ENCODE measurements around the gene TFEC.
"Not testable (repeated sequence)": the region's sequence is repeated elsewhere in the genome, so short reads cannot be mapped to it uniquely, and the experiment has no call there.

TFEC gene

DNA sequence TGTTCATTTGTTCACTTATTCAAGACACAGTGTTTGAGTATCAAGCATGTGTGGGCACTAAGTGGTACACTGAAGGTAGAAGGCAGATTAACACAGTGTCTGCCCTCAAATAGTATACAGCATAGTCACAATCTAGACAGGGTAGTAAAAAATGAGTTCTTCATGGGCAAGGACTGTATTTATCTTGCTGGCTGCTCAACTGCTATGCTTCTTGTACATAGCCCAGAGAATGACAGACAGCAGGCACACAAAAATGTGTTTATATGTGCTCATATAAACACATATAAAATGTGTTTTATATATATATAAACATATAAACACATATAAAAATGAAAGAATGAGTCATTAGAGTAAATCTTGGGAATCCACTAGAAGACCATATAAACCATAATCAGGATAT lies 43.1 kb downstream of the TFEC start:
- DNase-seq: no peak

DNA sequence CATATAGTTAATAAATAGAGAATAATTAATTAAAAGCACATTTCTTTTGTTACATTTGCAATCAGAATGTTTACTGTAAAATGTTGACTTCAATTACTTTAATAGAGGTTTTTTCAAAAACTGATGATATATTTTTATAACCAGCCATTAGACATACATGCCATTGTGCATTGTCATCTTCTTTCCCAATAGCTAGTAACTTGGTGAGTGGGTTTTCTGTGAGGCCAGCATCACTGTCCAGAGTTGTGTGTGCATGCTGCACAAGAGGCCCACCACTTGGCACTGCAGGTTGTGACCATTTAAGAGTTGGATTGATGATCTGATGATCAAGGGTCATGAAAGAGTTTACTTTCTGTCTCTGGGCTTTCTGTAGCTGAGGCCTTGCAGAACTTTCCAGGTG lies 46.5 kb downstream of the TFEC start:
- no peak for DNase-seq

DNA sequence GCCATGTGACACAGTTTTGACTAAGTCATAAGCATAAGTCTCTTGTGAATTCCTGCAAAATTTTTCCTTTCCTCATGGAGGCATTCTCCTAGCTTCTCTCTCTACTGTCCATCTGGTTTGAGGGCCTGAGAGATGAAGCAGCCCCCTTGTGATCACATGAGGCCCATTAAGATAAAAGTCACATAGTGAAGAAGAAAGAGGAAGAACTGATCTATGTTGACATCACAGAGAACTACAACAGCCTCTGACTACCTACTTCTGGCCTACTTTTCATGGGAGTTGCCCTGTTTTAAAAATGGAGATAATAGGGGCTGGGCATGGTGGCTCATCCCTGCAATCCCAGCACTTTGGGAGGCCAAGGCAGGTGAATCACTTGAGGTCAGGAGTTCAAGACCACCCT lies 50.4 kb downstream of the TFEC start:
- no peak for DNase-seq

DNA sequence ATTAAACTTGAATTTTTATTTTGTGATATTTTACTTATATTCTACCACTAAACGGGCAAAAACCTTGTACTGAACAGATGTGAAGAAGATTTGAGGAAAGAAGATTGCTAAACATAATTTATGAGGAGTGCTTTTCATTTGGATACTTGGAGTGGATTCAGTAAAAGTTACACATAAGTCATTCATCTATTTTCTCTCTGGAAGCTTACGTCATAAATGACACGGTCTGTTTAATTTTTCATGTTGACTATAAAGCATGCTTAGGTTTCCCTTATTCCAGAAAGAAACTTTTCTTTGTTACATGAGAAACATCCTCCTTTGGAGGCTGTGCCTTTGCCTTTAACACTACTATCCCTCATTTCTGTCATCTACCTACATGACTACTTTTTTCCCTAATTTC lies 53.9 kb downstream of the TFEC start:
- no peak for DNase-seq

DNA sequence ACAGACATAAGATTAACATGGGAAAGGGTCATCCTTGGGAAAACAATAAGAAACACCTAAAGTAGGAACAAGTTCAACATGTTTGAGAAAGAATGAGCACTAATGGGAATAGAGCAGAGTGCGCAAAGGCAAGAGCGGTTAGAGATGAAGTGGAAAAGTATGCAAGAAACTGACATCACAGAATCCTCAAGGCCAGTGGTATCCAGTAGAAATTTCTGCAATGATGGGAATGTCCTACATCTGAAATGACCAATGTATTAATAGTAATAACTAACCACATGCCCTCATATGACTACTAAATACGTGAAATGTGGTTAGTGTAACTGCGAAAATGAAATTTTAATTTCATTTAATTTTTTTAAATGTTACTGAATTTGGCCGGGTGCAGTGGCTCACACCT lies 54.8 kb downstream of the TFEC start:
- no peak for DNase-seq

DNA sequence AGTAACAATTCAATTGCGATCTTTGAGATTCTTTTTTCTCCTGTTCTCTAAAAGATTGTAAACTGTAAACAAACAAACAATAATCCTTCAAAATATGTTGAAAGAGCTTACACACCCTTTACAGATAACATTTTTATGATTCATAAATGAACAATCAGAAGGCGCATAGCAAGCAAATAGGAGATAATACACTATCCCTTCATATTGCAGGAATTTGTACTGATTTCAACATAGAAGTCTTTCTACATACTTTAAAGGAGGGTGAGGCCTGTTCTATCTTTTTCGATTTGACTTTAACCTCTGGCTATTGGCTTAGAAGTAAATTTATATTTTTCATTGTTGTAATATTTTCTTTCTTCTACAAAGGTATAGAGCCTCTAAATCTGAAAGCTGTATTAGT lies 57.2 kb downstream of the TFEC start:
- DNase-seq: no peak

DNA sequence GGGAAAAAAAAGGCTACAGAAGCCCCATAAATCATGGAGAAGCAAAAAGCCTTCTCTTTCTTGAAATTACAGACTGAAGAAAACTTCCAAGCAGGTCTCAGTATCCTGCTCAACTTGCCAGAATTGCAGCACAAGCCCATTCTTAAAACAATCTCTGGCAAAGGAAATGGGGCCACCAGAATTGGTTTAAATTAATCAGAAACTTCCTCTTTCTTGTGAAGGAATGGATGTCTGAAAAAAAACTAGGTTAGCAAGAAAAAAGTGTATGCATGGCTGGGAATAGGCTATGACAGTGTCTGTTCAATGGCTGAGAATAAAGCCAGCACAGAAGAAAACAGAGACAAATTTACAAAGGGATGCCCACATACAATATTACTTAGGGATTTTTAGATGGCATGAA lies 59.1 kb downstream of the TFEC start:
- no peak for DNase-seq

DNA sequence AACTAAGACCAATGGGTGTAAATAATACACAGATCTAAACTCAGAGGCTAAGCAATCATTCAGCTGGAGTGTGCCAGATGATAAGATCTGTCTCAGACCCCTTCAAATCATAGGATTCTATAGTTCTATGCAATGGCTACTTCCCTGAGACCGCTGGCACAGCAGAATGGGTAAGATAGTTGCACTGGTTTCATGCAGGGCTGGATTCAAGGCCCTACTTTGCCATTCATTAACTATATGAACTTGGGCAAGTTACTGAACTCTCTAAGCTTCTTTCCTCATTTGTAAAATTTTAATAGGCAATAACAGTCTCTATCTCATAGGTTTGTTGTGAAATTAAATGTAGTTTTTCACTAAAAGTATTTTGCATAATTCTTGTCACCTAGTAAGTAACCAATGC lies 62.0 kb downstream of the TFEC start:
- no peak for DNase-seq

DNA sequence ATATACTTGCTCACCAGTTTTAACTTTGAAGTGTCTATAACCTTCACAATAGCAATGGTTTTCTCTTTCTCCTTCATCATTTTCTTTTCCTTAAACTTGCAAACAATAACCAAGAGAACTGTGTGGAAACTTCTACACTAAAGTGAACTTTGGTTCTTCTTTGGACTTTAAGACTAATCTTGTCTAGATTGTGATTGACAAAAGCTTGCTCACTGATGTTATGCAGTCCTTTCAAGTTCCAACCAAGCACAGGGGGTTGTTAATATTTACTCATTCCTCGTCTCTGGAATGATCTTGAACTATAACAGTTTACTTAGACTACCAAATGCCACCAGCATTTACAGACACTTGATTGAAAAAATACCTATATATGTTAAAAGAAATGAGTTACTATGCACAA lies 62.4 kb downstream of the TFEC start:
- no peak for DNase-seq

DNA sequence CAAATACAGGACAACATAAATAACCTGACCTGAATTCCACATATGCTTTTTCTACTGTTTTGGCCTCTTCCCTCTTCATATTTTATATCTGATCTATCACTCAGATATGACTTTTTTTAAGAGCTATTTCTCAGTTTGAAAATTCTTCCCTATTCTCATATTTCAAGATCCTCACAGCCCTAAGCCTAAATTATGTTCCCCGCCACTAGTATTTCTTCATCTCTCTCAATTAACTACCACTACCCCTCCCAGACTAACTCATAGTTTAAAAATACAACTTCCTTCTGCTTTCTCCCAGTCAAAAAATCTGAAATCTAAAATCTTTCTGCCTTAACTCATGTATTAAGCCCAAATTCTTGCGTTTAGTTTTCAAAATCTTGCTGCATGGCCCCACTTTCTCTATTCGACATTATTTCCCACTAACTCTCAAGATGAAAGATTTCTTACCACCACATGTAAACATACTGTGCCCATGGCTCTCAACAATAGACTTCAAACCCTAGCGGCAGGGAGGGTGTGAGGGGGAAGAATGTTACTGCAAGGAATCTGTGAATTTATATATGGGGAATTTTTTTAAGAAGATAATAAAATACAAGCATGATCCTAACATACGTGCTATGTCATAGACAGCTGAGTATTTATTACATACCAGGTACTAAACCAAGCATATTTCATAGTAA lies 64.6 kb downstream of the TFEC start:
- DNase-seq: no peak

DNA sequence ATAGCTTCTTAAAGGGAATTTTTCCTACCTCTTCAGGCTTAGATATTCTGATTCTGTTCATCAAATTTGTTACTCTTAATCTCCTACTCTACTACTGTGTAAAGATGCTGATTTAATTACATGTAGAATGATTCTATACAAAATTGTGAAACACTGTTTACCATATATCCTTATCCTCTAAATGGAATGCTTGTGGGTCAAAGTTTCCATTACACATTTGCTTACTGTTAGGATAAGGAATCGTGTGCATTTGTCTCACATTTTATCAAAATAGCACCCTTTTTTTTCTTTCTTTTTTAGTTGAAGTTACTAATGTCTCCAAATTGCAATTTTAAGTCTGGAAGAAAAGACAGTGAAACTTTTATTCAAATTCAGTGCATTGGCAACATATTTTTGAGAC lies 65.3 kb downstream of the TFEC start:
- no peak for DNase-seq

DNA sequence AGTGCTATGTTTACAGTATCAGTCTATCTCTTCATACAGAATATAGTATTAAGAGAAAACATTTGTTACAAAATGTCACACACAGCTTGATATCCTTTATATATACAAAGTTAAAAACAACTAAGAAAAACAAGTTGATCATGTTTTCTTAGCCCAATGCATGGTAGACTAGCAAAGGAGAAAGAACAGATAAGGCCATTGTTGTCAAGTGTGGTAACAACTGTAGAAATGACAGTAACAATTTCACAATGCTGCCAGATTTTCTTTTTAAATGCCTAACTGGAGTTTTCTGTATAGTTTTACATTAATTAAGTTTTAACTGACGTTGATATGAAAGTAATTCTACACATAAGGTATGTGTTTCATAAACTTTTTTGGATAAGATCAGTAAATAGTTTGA lies 65.8 kb downstream of the TFEC start:
- DNase-seq: no peak

DNA sequence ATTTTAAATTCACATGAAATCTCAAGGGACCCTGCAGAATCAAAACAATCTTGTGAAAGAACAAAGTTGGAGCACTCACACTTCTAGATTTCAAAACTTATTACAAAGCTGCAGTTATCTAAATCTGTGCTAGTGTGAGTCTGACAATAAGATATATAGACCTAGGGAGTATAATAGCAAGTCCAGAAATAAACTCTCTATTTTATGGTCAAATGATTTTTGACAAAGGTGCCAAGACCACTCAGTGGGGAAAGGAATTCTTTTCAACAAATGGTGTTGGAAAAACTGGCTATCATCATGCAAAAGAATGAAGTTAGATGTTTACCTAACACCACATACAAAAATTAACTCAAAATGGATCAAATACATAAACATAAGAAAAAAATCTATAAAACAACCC lies 68.2 kb downstream of the TFEC start:
- DNase-seq: no peak

DNA sequence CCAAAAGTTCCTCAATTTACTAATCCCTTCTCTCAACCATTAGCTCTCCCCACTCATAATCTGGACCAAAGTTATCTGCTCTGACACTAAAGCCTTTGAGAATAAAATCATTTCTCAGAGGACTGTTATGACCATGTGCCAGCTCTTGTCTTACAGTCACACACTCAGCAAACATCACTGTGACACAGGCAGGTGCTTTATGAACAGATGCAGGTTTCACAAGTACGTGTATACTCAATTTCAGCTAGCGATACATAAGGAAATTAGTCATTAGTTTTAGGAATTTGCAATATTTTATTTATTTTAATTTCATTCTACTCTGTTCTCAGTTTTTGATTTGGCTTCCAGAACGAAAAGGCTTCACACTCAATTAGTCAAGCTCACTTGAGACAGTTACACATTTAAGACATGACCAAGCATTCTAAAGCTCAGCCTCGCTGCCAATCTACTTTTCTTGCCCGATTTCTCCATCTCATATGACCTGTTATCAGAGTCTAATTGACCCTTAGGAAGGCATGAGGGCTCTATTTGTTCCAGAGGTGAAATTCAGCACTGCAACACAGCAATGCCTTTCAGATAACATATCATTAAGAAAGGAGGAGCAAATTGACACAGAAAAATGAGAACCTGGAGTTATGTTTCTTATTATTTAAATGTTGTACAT lies 76.8 kb downstream of the TFEC start:
- no peak for DNase-seq

DNA sequence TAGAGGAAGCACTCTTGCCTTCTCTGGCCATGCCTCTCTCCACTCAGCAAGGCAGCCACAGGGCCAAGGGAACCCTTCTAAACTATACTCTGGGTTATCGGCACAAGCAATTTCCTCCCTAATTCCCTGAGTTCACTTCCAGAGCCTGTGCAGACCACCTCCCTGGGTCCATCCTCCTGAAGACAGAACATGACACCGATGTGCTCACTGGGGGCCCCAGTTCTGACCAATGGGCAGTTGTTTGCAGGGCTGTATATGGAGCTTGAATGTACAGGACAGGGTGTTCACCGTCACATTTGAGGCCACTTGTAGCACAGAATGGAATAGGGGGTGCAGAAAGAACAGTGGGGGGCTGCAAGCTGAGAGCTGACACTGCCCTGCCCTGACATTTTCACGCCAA lies 77.7 kb downstream of the TFEC start:
- DNase-seq: no peak

DNA sequence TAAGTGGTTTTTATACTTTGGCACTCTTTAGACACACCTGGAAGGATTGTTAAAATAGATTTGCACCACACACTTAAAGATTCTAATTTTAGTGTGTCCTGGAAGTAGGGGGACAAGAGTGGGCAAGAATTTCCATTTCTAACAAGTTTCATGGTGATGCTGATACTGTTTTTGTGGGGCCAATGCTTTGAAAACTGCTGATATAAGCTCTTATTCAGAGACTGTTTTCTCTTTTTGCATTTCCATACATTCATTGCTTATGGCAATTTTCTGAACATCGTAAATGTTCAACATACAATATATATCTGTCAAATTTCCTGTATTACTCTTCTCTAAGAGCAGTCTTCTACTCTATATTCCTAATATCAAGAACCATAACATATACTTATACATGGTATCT lies 79.0 kb downstream of the TFEC start:
- DNase-seq: no peak

DNA sequence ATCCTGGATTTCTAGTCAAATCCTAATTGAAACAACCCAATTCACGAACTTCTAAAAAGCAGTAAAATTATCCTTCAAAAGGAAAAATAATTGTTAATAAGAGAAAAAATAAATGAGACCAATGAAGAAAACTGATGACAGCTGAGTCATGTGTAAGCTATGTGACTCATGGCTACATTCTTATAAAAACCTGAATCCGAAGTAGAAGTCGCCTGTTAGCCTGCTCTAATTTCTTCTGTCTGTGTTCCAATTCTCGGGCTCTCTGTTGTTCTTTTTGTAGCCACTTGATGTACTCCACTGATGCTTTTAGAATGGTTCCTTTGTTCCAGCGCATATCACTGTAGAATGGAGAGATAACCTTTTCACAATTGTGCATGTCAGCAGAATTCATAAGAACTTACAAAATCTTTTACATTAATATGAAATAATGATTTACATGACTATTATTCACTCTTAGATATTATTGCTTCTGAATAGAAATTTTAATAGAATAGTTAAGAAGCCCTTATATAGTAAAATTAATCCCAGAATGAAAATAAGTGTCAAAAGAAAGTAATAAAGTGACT lies 88.8 kb downstream of the TFEC start:
- no peak for DNase-seq

DNA sequence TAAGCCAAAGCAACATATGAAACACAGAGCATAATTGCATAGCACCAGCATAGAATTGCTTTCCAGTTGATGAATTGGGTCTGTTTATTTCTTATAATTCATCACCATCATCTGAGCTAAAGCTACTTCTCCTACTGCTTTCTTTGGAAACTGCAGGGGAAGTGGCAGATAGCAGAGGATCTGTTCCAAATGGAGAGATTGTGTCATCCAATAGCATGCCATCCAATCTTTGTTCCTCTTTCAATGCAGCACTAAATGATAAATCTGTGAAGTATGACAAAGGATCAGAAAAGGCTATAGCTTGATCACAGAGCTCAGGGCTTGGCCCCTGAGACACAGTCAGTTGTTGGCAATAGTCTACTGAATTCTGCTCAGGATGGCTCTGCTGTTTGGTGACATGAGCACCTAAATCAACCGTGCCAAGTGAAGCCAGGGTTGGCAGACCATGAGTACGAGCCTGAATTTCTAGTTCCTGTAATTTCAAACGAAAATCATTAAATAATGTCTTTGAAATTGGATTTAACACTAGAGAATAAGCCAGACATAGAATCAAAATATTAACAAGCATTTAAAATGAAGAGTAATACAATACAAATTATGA lies 90.0 kb downstream of the TFEC start:
- no peak for DNase-seq

DNA sequence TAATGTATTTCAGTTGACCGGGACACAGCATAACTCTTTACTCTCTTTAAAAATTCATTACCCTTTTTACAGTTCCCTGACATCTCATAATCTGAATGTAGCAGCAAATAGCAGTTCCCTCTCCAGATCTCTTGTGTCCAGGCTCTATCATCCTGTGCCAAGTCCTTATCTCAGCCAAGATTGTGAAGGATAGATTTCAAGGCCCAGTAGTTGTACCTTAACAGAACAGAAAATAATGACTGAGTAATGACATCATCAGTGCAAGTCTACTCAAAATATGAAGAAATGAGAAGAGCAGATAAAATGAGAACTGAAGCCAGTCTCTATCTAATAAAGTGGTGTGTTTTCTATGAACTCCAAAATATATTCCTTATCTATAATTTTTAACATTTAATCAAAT lies 92.6 kb downstream of the TFEC start:
- DNase-seq: no peak

DNA sequence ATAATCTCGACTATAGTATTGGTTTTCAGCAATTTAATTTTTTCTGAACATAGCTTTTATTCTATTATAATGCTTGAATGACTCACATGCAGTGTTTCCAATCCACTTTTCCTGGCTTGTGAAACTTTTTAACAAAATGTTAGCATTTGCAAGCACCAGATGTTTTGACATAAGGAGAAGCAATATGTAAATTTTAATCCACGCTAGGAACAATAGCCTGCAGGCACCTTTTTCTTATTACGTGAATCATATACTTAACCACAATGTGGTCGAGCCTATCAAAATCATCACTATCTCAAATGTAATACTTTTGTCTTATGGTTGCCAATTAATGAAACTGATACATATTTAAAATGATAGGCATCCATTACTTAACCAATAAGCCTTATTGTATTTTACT lies 97.1 kb downstream of the TFEC start:
- DNase-seq: no peak

DNA sequence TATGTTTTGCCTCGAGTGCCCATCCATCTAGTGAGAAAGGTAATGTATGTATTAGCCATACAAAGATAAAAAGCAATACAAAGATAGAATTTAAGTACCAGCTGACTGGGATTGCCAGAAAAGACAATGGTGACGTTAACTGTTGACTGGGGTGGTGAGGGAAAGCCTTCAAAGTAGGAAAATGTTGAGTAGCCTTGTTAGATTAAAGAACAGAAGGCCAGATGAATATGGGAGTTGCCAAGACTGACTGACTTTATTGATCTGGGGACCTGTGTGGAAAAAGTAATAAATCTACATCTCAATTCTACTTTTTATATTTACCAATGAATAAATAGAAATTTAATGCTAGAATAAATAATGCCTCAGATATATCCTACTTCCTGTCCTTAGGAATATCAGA lies 97.7 kb downstream of the TFEC start:
- DNase-seq: no peak

DNA sequence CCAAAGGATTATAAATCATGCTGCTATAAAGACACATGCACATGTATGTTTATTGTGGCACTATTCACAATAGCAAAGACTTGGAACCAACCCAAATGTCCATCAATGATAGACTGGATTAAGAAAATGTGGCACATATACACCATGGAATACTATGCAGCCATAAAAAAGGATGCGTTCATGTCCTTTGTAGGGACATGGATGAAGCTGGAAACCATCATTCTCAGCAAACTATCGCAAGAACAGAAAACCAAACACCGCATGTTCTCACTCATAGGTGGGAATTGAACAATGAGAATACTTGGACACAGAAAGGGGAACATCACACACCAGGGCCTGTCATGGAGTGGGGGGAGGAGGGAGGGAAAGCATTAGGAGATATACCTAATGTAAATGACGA lies 100.4 kb downstream of the TFEC start:
- DNase-seq: not testable (repeated sequence)

DNA sequence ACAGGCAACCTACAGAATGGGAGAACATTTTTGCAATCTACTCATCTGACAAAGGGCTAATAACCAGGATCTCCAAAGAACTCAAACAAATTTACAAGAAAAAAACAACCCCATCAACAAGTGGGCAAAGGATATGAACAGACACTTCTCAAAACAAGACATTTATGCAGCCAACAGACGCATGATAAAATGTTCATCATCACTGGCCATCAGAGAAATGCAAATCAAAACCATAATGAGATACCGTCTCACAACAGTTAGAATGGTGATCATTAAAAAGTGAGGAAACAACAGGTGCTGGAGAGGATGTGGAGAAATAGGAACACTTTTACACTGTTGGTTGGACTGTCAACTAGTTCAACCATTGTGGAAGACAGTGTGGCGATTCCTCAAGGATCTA lies 100.8 kb downstream of the TFEC start:
- not testable (repeated sequence) for DNase-seq

DNA sequence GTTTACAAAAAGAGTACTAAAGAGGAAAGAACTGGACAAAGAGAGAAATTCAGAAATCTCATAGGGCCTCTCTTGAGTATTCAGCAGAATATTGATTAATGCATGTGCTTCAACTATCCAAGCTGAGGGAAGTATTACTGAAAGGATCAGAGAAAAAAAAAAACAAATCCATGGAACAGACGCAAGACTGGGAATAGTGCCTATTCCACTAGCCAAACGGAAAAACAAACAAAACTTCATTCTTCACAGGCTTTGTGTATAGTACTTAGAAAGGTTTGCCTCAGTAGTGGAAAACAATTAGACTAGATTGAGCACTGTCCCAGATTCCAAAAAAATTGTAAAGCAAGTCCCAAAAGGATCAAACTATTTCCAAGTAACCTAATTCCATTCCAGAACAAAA lies 106.2 kb downstream of the TFEC start:
- no peak for DNase-seq

DNA sequence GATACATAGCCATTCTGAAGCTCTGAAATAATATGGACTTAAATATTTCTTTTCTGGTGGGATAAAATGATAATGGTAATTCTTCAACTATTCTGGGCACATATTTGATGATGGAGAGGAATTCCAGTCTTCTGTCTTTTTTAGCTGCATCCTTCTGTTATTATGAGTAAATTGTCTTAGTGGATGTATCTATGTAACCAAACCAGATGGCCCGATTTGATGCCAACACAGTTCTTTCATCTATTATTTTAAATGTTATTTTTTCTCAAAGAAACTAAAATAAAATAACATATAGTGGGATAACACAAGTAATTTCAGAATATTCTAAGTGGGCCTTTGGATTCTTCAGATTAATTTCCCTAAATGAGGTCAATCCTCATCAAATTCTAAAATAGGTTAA lies 110.2 kb downstream of the TFEC start:
- no peak for DNase-seq
